Activated T-cell treated with anti-CD3 and anti-CD28 coated beads, Interleukin-2, amount 50 U/mL, for 1 hour (primary cell): ENCODE results near the gene KDM6B.

ENCODE experiments used
- DNase-seq: peaks from one replicate; pipeline ENCODE4 v3.0.0-alpha.2; 2020

KDM6B gene

GRCh38 chr17:7842380-7843256, 8.6 kb downstream of the KDM6B start:
- peak; percentile 95 for DNase-seq

GRCh38 chr17:7843257-7843535, 9.2 kb downstream of the KDM6B start:
- DNase-seq = no peak

GRCh38 chr17:7843536-7844291, 9.7 kb downstream of the KDM6B start:
- DNase-seq = peak; percentile 95

DNA sequence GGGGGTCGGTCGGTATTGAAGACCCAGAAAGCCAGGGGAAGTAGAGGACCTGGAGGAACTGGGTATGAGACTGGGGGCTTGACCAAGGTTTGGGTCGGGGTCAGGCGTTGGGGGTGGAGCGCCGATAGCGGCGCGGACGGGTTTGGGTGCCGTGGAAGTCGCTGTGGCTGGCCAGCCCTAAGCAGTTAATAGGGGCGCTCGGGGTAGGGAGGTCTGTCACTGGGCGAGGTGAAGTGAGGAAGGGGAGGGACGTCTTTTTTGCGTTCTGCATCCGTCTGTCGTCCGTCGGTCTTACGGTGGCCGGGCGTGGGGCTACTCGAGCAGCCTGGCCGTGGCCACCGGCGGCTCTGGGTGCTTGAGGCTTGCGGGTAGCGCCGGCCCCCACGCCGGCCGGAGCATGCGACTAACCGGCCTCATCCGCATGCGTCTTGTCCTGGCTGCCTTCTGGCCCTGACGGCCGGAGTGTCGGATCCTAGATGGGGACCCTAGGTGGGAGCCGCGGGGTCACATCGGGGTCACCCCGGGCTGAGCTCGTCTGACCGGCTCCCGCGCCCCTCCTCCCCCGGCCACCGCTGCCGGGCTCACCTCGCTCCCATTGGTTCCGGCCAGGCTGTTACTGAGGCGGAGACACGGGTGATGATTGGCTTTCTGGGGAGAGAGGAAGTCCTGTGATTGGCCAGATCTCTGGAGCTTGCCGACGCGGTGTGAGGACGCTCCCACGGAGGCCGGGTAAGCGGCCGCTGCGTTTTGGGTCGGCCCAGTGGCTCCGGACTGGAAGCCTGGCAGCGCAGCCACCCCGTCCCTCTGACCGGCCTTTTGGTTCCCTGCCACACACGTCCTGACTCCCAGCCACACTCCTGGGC, 10.5 kb downstream of the KDM6B start:
- peak; percentile 79 for DNase-seq

- DNase-seq = peak; percentile 50
These were observed 11.5 kb downstream of the KDM6B start for GRCh38 chr17:7845359-7846062.

DNA sequence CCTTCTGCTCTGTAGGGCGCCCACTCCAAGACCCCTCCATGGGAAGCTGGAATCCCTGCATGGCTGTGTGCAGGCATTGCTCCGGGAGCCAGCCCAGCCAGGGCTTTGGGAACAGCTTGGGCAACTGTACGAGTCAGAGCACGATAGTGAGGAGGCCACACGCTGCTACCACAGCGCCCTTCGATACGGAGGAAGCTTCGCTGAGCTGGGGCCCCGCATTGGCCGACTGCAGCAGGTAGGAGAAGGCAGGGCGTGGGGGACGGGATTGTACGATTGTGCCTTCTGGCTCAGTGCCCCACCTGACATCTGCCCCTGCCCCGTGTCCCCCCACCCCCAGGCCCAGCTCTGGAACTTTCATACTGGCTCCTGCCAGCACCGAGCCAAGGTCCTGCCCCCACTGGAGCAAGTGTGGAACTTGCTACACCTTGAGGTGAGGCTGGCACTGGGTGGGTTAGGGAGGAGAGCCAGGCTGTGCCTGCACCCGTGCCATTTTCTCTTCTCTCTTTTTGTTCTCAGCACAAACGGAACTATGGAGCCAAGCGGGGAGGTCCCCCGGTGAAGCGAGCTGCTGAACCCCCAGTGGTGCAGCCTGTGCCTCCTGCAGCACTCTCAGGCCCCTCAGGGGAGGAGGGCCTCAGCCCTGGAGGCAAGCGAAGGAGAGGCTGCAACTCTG, 12.2 kb downstream of the KDM6B start:
- DNase-seq = peak; percentile 48

DNA sequence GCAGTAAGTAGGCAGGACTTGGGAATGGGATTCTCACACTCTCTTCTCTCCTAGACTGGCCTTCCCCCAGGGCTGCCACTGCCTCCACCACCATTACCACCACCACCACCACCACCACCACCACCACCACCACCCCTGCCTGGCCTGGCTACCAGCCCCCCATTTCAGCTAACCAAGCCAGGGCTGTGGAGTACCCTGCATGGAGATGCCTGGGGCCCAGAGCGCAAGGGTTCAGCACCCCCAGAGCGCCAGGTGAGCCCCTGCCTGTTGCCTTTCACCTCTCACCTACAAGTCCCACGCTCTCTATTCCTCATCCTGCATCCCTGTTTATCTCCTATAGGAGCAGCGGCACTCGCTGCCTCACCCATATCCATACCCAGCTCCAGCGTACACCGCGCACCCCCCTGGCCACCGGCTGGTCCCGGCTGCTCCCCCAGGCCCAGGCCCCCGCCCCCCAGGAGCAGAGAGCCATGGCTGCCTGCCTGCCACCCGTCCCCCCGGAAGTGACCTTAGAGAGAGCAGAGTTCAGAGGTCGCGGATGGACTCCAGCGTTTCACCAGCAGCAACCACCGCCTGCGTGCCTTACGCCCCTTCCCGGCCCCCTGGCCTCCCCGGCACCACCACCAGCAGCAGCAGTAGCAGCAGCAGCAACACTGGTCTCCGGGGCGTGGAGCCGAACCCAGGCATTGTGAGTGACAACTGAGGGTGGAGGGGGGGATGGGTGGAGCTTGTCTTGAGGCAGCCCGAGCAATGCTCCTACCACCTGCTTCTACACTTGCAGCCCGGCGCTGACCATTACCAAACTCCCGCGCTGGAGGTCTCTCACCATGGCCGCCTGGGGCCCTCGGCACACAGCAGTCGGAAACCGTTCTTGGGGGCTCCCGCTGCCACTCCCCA, 13.0 kb downstream of the KDM6B start:
- peak; percentile 52 for DNase-seq

DNA sequence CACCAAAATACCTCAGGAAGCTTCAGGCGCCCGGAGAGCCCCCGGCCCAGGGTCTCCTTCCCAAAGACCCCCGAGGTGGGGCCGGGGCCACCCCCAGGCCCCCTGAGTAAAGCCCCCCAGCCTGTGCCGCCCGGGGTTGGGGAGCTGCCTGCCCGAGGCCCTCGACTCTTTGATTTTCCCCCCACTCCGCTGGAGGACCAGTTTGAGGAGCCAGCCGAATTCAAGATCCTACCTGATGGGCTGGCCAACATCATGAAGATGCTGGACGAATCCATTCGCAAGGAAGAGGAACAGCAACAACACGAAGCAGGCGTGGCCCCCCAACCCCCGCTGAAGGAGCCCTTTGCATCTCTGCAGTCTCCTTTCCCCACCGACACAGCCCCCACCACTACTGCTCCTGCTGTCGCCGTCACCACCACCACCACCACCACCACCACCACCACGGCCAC, 14.1 kb downstream of the KDM6B start:
- DNase-seq = no peak

GRCh38 chr17:7848739-7849129, 14.7 kb downstream of the KDM6B start:
- DNase-seq = peak; percentile 32

DNA sequence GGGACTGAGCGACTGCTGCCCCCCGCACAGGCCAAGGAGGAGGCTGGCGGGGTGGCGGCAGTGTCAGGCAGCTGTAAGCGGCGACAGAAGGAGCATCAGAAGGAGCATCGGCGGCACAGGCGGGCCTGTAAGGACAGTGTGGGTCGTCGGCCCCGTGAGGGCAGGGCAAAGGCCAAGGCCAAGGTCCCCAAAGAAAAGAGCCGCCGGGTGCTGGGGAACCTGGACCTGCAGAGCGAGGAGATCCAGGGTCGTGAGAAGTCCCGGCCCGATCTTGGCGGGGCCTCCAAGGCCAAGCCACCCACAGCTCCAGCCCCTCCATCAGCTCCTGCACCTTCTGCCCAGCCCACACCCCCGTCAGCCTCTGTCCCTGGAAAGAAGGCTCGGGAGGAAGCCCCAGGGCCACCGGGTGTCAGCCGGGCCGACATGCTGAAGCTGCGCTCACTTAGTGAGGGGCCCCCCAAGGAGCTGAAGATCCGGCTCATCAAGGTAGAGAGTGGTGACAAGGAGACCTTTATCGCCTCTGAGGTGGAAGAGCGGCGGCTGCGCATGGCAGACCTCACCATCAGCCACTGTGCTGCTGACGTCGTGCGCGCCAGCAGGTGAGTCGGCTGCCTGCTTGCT, 15.2 kb downstream of the KDM6B start:
- peak; percentile 54 for DNase-seq

DNA sequence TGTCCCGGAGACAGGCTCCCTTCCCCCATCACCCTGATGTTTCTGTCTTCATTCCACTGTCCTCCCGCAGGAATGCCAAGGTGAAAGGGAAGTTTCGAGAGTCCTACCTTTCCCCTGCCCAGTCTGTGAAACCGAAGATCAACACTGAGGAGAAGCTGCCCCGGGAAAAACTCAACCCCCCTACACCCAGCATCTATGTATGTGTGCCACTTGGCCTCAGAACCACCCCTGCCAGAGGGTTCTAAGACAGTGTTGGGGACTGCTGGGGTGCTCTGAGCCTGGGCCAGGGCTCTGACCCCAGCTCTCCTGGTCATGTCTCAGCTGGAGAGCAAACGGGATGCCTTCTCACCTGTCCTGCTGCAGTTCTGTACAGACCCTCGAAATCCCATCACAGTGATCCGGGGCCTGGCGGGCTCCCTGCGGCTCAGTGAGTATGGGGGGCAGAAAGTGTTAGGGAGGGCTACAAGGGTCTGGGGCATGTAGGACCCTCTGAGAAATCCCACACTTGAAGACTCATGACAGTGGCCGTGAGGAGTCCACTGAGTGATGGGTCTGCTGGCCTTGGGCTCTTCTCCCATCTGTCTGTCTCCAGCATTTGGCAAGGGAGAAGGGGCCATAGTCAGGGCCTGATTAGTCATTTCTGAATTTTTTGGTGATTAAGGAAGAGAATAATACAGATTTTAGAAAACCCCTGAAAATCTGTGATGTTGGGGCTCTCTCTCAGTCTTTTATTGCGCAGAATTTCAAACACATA, 15.9 kb downstream of the KDM6B start:
- peak; percentile 43 for DNase-seq

GRCh38 chr17:7850701-7851437, 16.9 kb downstream of the KDM6B start:
- no peak for DNase-seq

- DNase-seq = peak; percentile 94
These were observed 17.6 kb downstream of the KDM6B start for GRCh38 chr17:7851438-7852261.

DNA sequence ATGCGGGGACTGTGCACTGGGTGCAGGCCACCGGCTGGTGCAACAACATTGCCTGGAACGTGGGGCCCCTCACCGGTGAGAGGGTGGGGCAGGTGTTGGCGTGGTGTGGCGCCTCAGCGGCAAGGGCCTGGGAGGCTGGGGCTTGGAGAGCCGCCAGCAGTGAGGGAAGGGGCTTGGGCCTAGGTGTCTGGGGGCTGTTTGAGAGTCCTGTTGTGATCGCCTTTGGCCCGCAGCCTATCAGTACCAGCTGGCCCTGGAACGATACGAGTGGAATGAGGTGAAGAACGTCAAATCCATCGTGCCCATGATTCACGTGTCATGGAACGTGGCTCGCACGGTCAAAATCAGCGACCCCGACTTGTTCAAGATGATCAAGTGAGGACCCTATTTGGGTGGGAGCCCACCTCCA, 18.2 kb downstream of the KDM6B start:
- no peak for DNase-seq

GRCh38 chr17:7852919-7853690, 19.1 kb downstream of the KDM6B start:
- peak; percentile 60 for DNase-seq

DNA sequence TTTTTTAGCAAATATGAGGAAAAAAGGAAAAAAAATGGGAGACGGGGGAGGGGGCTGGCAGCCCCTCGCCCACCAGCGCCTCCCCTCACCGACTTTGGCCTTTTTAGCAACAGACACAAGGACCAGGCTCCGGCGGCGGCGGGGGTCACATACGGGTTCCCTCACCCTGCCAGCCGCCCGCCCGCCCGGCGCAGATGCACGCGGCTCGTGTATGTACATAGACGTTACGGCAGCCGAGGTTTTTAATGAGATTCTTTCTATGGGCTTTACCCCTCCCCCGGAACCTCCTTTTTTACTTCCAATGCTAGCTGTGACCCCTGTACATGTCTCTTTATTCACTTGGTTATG, 19.6 kb downstream of the KDM6B start:
- peak; percentile 48 for DNase-seq

GRCh38 chr17:7854078-7854777, 20.2 kb downstream of the KDM6B start:
- DNase-seq = peak; percentile 46
